GM19035 (cell line): ENCODE measurements around the gene PALLD.
"Not testable (repeated sequence)": the region's sequence is repeated elsewhere in the genome, so short reads cannot be mapped to it uniquely, and the experiment has no call there.

Source experiments
- ATAC-seq: cut with Tn5 transposase; IDR thresholded peaks from one replicate; pipeline ENCODE4 v1.9.1; 2021; ENCODE audit not compliant: unreplicated experiment

Gene PALLD

GRCh38 chr4:168920441-168921065 is 423.7 kb downstream of the PALLD start:
- ATAC-seq: no peak

GRCh38 chr4:168923526-168924194 is 426.8 kb downstream of the PALLD start:
- peak; percentile 84 for ATAC-seq

GRCh38 chr4:168924667-168925066 is 427.8 kb downstream of the PALLD start:
- ATAC-seq: no peak

GRCh38 chr4:168925789-168926490 is 429.1 kb downstream of the PALLD start:
- ATAC-seq: no peak

GRCh38 chr4:168928346-168928745 is 431.5 kb downstream of the PALLD start:
- no peak for ATAC-seq

GRCh38 chr4:168928875-168929274 is 432.0 kb downstream of the PALLD start:
- no peak for ATAC-seq

GRCh38 chr4:168930413-168931196 is 433.8 kb downstream of the PALLD start:
- no peak for ATAC-seq

GRCh38 chr4:168931215-168931650 is 434.4 kb downstream of the PALLD start:
- ATAC-seq: no peak

GRCh38 chr4:168932138-168932537 is 435.3 kb downstream of the PALLD start:
- no peak for ATAC-seq

GRCh38 chr4:168933423-168933822 is 436.6 kb downstream of the PALLD start:
- no peak for ATAC-seq

GRCh38 chr4:168937473-168937872 is 440.6 kb downstream of the PALLD start:
- ATAC-seq: not testable (repeated sequence)

GRCh38 chr4:168942985-168943384 is 446.1 kb downstream of the PALLD start:
- ATAC-seq: no peak

GRCh38 chr4:168945291-168945690 is 448.4 kb downstream of the PALLD start:
- ATAC-seq: no peak

GRCh38 chr4:168952821-168953246 is 456.0 kb downstream of the PALLD start:
- ATAC-seq: not testable (repeated sequence)

GRCh38 chr4:168955674-168956073 is 458.8 kb downstream of the PALLD start:
- ATAC-seq: no peak

GRCh38 chr4:168960716-168961115 is 463.9 kb downstream of the PALLD start:
- no peak for ATAC-seq

GRCh38 chr4:168972596-168972995 is 475.7 kb downstream of the PALLD start:
- no peak for ATAC-seq
